GM12864 (cell line): ENCODE measurements around the gene GLUD1.
"Not testable (repeated sequence)": the region's sequence is repeated elsewhere in the genome, so short reads cannot be mapped to it uniquely, and the experiment has no call there.

Experiments used
- DNase-seq: peaks from one replicate; pipeline ENCODE4 v3.0.0-alpha.2; 2011; ENCODE audit warnings: low read depth
- H3K4me3 ChIP-seq: 2 replicates; pipeline ENCODE4 v1.5.1; 2011; ENCODE audit warnings: mild to moderate bottlenecking, low read depth, low read length, control low read depth
- CTCF ChIP-seq: IDR thresholded peaks from 2 replicates; pipeline ENCODE4 v1.5.1; 2011; ENCODE audit warnings: low read depth, mild to moderate bottlenecking, moderate library complexity, low read length, control low read depth, inconsistent platforms; ENCODE audit errors: missing control alignments

The GLUD1 gene

GRCh38 chr10:87105446-87106124 lies 10.9 kb upstream of the GLUD1 start:
- DNase-seq: no peak
- no peak for TF ChIP-seq CTCF
- no peak overlapping the region for H3K4me3 ChIP-seq

GRCh38 chr10:87104727-87105126 lies 10.1 kb upstream of the GLUD1 start:
- H3K4me3 ChIP-seq, DNase-seq: not testable (repeated sequence)

GRCh38 chr10:87101996-87102395 lies 7.4 kb upstream of the GLUD1 start:
- TF ChIP-seq CTCF: no peak
- DNase-seq: no peak
- no peak overlapping the region for H3K4me3 ChIP-seq

- no peak for TF ChIP-seq CTCF
- peak overlapping the region; percentile 74 for H3K4me3 ChIP-seq
- DNase-seq: peak; percentile 50
These were observed 748 bp upstream of the GLUD1 start for GRCh38 chr10:87095236-87095945.

GRCh38 chr10:87093632-87094372 lies 841 bp downstream of the GLUD1 start:
- TF ChIP-seq CTCF: no peak
- peak overlapping the region; percentile 74 for H3K4me3 ChIP-seq
- peak; percentile 39 for DNase-seq

- no peak for TF ChIP-seq CTCF
- no peak for DNase-seq
- peak overlapping the region; percentile 74 for H3K4me3 ChIP-seq
These were observed 1.6 kb downstream of the GLUD1 start for GRCh38 chr10:87092861-87093631.

GRCh38 chr10:87092376-87092860 lies 2.2 kb downstream of the GLUD1 start:
- no peak for TF ChIP-seq CTCF
- peak overlapping the region; percentile 74 for H3K4me3 ChIP-seq
- no peak for DNase-seq
